ENCODE measurements around the gene MDH1.

DNA sequence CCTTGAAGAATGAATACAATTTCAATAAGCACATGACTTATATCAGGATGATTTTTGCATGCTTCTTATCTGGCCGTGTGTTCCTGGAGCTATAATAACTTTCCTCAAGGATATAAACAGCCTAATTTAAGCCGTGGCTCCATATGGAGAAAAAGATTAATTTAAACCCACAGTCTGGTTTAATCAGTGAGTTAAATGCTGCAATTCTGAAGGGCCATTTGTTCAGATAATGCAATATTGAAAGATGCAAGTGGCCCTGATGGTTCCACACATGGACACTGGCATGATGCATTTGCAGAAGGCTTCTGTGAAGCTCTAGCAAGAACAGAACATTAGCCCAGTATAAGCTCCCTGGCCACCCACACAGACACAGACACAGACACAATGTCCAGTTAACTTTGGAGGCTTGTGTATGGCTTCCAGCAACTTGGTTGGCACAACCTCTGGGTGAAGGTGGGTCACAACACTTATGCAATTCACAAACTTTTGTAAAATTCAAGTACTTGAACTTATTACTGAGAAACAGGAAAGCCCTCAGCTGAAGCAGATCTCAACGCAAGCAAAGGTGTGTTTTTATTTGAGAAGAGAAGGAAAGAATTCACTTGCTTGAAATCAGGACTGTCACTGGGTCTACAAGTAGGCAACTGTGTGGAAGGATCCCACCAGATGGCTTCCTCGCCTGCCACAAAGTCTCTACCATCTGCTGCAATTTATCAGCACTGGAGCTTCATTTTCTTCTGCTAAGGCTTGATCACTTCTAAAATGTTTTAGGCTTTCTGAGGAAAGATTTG is 63.3 kb downstream of the MDH1 start:
- TF ChIP-seq, protein P1, sequence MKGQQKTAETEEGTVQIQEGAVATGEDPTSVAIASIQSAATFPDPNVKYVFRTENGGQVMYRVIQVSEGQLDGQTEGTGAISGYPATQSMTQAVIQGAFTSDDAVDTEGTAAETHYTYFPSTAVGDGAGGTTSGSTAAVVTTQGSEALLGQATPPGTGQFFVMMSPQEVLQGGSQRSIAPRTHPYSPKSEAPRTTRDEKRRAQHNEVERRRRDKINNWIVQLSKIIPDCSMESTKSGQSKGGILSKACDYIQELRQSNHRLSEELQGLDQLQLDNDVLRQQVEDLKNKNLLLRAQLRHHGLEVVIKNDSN (IDR thresholded peaks at IDR 0.05) = no peak
- no peak for TF ChIP-seq EP300 (IDR thresholded peaks at IDR 0.05; ENCODE audit: borderline replicate concordance)
